Measurements from ENCODE around the gene EIF4H.
"Not testable (repeated sequence)": the region's sequence is repeated elsewhere in the genome, so short reads cannot be mapped to it uniquely, and the experiment has no call there.

Gene EIF4H

GRCh38 chr7:74195139-74195860, 21.1 kb downstream of the EIF4H start:
- not testable (repeated sequence) for H3K4ac ChIP-seq (ENCODE audit: low read depth, low read length); H3K79me2 ChIP-seq (ENCODE audit: control insufficient read depth, insufficient read depth, low read length); H3K18ac ChIP-seq (ENCODE audit: low read length); H4K8ac ChIP-seq (ENCODE audit: low read depth, low read length); H3K23ac ChIP-seq (ENCODE audit: low read length); H3K56ac ChIP-seq (ENCODE audit: low read length); H3K27me3 ChIP-seq (ENCODE audit: insufficient read depth, low read length, poor library complexity); H2BK120ac ChIP-seq (ENCODE audit: low read depth, low read length); DNase-seq; H3K4me3 ChIP-seq (ENCODE audit: low read length); H2BK15ac ChIP-seq (replicated peaks; ENCODE audit: low read depth); H4K5ac ChIP-seq (ENCODE audit: low read length); H3K4me2 ChIP-seq (ENCODE audit: low read length); H3K9ac ChIP-seq (ENCODE audit: low read length); H2BK5ac ChIP-seq (ENCODE audit: low read length); H3K4me1 ChIP-seq (ENCODE audit: control insufficient read depth, low read depth, low read length); H2AK5ac ChIP-seq (ENCODE audit: low read length); H3K27ac ChIP-seq (ENCODE audit: low read depth, low read length)
- Histone ChIP-seq H3K36me3 (ENCODE audit: control insufficient read depth, insufficient read depth, low read length) (peaks cover 22% of the 10 kb centered on the region), H3K79me1 (ENCODE audit: low read length) (peaks cover 13% of the 10 kb centered on the region)
- no CpG with 5 or more reads among the region's 23 CpGs for WGBS (ENCODE audit: extremely low coverage, insufficient coverage, low lambda C conversion rate)

- DNase-seq; H3K4me1 ChIP-seq (ENCODE audit: control insufficient read depth, low read depth, low read length); H3K18ac ChIP-seq (ENCODE audit: low read length); H3K79me1 ChIP-seq (ENCODE audit: low read length); H2BK120ac ChIP-seq (ENCODE audit: low read depth, low read length); H3K27ac ChIP-seq (ENCODE audit: low read depth, low read length); H2BK15ac ChIP-seq (replicated peaks; ENCODE audit: low read depth); H3K23ac ChIP-seq (ENCODE audit: low read length); H3K4me3 ChIP-seq (ENCODE audit: low read length); H3K9ac ChIP-seq (ENCODE audit: low read length); H3K27me3 ChIP-seq (ENCODE audit: insufficient read depth, low read length, poor library complexity); H3K79me2 ChIP-seq (ENCODE audit: control insufficient read depth, insufficient read depth, low read length); H3K56ac ChIP-seq (ENCODE audit: low read length); H4K5ac ChIP-seq (ENCODE audit: low read length); H3K4ac ChIP-seq (ENCODE audit: low read depth, low read length); H4K8ac ChIP-seq (ENCODE audit: low read depth, low read length); H2BK5ac ChIP-seq (ENCODE audit: low read length); H3K4me2 ChIP-seq (ENCODE audit: low read length); H2AK5ac ChIP-seq (ENCODE audit: low read length): not testable (repeated sequence)
- peaks cover 18% of the 10 kb centered on the region for H3K36me3 ChIP-seq (ENCODE audit: control insufficient read depth, insufficient read depth, low read length)
- no CpG with 5 or more reads among the region's 19 CpGs for WGBS (ENCODE audit: extremely low coverage, insufficient coverage, low lambda C conversion rate)
These were observed 22.0 kb downstream of the EIF4H start for GRCh38 chr7:74195968-74196654.

DNA sequence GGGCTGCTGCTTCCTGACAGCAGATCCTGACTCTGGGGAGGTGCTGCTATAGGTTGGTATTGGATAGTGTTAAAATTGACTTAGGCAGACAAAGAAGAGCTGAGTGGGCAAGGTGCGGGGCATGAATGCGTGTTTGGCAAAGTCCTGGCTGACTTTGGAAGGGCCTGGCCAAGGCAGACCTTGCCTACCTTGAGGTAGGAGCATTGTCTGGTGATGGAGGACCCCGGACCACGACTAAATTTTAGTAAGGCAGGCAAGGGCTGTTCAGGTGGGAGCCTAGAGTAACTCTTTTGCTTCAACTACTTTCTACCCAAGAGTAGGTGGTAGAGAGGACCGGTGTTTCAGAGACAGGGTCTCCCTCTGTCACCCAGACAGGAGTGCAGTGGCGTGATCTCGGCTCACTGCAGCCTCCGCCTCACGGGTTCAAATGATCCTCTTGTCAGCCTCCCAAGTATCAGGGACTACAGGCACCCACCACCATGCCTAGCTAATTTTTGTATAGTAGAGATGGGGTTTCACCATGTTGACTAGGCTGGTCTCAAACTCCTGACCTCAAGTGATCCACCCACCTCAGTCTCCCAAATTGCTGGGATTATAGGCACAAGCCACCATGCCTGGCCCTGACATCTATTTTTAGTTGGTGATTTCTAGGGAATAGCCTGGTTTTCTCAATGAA, 23.4 kb downstream of the EIF4H start:
- H3K23ac ChIP-seq (ENCODE audit: low read length), result no peak overlapping the region
- peaks cover 7% of the 10 kb centered on the region for H3K79me1 ChIP-seq (ENCODE audit: low read length)
- H3K4ac ChIP-seq (ENCODE audit: low read depth, low read length), result no peak overlapping the region
- no peak overlapping the region for H2AK5ac ChIP-seq (ENCODE audit: low read length)
- H2BK5ac ChIP-seq (ENCODE audit: low read length), result no peak overlapping the region
- H3K4me3 ChIP-seq (ENCODE audit: low read length), result no peak overlapping the region
- H4K8ac ChIP-seq (ENCODE audit: low read depth, low read length), result no peak overlapping the region
- H2BK15ac ChIP-seq (replicated peaks; ENCODE audit: low read depth), result no peak overlapping the region
- no peak overlapping the region for H4K5ac ChIP-seq (ENCODE audit: low read length)
- no peak overlapping the region for H3K18ac ChIP-seq (ENCODE audit: low read length)
- no peak overlapping the region for H3K56ac ChIP-seq (ENCODE audit: low read length)
- DNase-seq, result no peak
- H3K4me1 ChIP-seq (ENCODE audit: control insufficient read depth, low read depth, low read length), result no peaks in the 10 kb centered on the region
- H2BK120ac ChIP-seq (ENCODE audit: low read depth, low read length), result no peak overlapping the region
- H3K9ac ChIP-seq (ENCODE audit: low read length), result no peak overlapping the region
- peaks cover 1% of the 10 kb centered on the region for H3K79me2 ChIP-seq (ENCODE audit: control insufficient read depth, insufficient read depth, low read length)
- peaks cover 15% of the 10 kb centered on the region for H3K36me3 ChIP-seq (ENCODE audit: control insufficient read depth, insufficient read depth, low read length)
- H3K27ac ChIP-seq (ENCODE audit: low read depth, low read length), result no peak overlapping the region
- no CpG with 5 or more reads among the region's 9 CpGs for WGBS (ENCODE audit: extremely low coverage, insufficient coverage, low lambda C conversion rate)
- no peaks in the 10 kb centered on the region for H3K27me3 ChIP-seq (ENCODE audit: insufficient read depth, low read length, poor library complexity)
- no peak overlapping the region for H3K4me2 ChIP-seq (ENCODE audit: low read length)

DNA sequence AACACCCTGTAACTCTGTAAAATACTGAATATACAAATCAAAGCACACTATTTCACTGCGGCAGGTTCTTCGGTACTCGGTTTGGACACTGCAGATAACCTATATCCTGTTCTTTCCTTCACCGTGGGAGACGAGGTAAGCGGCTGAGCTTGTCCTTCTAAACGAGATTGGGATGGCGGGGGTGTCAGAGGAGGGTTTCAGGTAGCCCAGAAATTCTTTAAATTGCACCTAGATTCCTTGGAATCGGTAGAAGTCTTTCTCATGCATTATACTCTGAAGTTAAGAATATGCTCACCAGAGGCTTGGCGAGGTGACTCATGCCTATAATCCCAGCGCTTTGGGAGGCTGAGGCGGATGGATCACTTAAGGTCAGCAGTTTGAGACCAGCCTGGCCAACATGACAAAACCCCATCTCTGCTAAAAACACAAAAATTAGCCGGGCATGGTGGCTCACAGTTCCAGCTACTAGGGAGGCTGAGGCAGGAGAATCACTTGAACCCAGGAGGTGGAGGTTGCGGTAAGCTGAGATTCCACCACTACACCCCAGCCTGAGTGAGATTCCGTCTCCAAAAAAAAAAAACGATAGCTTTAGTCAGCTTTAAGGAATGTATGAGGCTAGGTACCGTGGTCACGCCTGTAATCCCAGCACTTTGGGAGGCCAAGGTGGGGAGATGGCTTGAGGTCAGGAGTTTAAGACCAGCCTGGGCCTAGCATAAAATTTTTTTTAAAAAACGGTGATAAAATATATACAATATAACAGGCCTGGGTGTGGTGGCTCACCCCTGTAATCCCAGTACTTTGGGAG, 25.6 kb downstream of the EIF4H start:
- H3K36me3 ChIP-seq (ENCODE audit: control insufficient read depth, insufficient read depth, low read length), result peaks cover 2% of the 10 kb centered on the region
- H3K18ac ChIP-seq (ENCODE audit: low read length), result no peak overlapping the region
- H3K4ac ChIP-seq (ENCODE audit: low read depth, low read length), result no peak overlapping the region
- H3K79me2 ChIP-seq (ENCODE audit: control insufficient read depth, insufficient read depth, low read length), result peaks cover under 1% of the 10 kb centered on the region
- no CpG with 5 or more reads among the region's 19 CpGs for WGBS (ENCODE audit: extremely low coverage, insufficient coverage, low lambda C conversion rate)
- peak; percentile 82 for DNase-seq
- H3K79me1 ChIP-seq (ENCODE audit: low read length), result peaks cover 2% of the 10 kb centered on the region
- no peak overlapping the region for H2BK5ac ChIP-seq (ENCODE audit: low read length)
- no peak overlapping the region for H3K56ac ChIP-seq (ENCODE audit: low read length)
- H2AK5ac ChIP-seq (ENCODE audit: low read length), result no peak overlapping the region
- H2BK15ac ChIP-seq (replicated peaks; ENCODE audit: low read depth), result no peak overlapping the region
- no peak overlapping the region for H4K5ac ChIP-seq (ENCODE audit: low read length)
- H3K4me2 ChIP-seq (ENCODE audit: low read length), result no peak overlapping the region
- H2BK120ac ChIP-seq (ENCODE audit: low read depth, low read length), result no peak overlapping the region
- H3K27me3 ChIP-seq (ENCODE audit: insufficient read depth, low read length, poor library complexity), result no peaks in the 10 kb centered on the region
- no peak overlapping the region for H3K4me3 ChIP-seq (ENCODE audit: low read length)
- H3K9ac ChIP-seq (ENCODE audit: low read length), result no peak overlapping the region
- no peak overlapping the region for H3K23ac ChIP-seq (ENCODE audit: low read length)
- no peaks in the 10 kb centered on the region for H3K4me1 ChIP-seq (ENCODE audit: control insufficient read depth, low read depth, low read length)
- H3K27ac ChIP-seq (ENCODE audit: low read depth, low read length), result no peak overlapping the region
- H4K8ac ChIP-seq (ENCODE audit: low read depth, low read length), result no peak overlapping the region

DNA sequence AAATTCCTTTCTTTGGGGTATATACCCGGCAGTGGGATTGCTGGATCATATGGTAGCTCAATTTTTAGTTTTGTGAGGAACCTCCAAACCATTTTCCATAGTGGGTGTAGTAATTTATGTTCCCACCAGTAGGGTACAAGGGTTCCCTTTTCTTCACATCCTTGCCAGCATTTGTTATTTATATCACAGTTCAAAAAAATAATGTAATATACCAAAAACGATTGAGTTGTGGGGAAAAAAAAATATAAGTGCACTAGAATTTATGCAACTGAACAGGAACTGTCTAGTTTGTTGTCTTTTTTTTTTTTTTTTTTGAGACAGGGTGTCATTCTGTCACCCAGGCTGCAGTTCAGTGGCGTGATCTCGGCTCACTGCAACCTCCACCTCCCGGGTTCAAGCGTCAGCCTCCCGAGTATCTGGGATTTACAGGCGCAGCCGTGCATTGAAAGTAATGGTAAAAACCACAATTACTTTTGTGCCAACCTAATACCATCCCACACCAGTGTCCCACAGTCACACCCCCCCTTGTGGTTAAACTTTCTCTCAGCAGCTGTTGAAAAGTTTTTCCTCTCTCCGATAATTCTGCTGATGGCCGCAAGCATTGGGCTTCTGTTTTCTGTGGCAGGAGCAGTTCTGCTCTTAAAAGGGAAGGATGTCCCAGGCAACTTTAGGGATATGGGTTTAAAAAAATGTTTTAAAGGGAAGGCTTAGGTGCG, 28.8 kb downstream of the EIF4H start:
- Histone ChIP-seq H3K27ac (ENCODE audit: low read depth, low read length) (no peak overlapping the region), H3K56ac (ENCODE audit: low read length) (no peak overlapping the region), H2BK15ac (replicated peaks; ENCODE audit: low read depth) (no peak overlapping the region), H3K4ac (ENCODE audit: low read depth, low read length) (no peak overlapping the region), H3K36me3 (ENCODE audit: control insufficient read depth, insufficient read depth, low read length) (no peaks in the 10 kb centered on the region), H2BK5ac (ENCODE audit: low read length) (no peak overlapping the region), H3K79me2 (ENCODE audit: control insufficient read depth, insufficient read depth, low read length) (no peaks in the 10 kb centered on the region), H2BK120ac (ENCODE audit: low read depth, low read length) (no peak overlapping the region), H3K9ac (ENCODE audit: low read length) (no peak overlapping the region), H3K18ac (ENCODE audit: low read length) (no peak overlapping the region), H4K5ac (ENCODE audit: low read length) (no peak overlapping the region), H3K23ac (ENCODE audit: low read length) (no peak overlapping the region), H3K79me1 (ENCODE audit: low read length) (no peaks in the 10 kb centered on the region), H2AK5ac (ENCODE audit: low read length) (no peak overlapping the region), H3K4me3 (ENCODE audit: low read length) (no peak overlapping the region), H3K4me1 (ENCODE audit: control insufficient read depth, low read depth, low read length) (no peaks in the 10 kb centered on the region), H3K4me2 (ENCODE audit: low read length) (no peak overlapping the region), H4K8ac (ENCODE audit: low read depth, low read length) (no peak overlapping the region), H3K27me3 (ENCODE audit: insufficient read depth, low read length, poor library complexity) (no peaks in the 10 kb centered on the region)
- no CpG with 5 or more reads among the region's 12 CpGs for WGBS (ENCODE audit: extremely low coverage, insufficient coverage, low lambda C conversion rate)
- DNase-seq, result peak; percentile 68
